ENCODE data around the gene MAML2. TPM values are rescaled to one million over a fixed set of nuclear protein-coding genes. Genes with fewer than 3 reads are reported as not detected.
A peak's percentile ranks its signal among the peaks of the same experiment; 100 is the strongest.

The MAML2 gene
- total RNA-seq, 3 donors from 2014 or later (not counting 1 experiment from before 2014, with no cell fraction given): 14.2 to 20.5 (median 16.1) TPM

GRCh38 chr11:96254087-96254486 lies 88.9 kb downstream of the MAML2 start:
- H3K27ac ChIP-seq (ENCODE audit: low read length): peak overlapping the region; percentile 48
- Mint-ChIP-seq H3K4me1 (peaks cover 70 to 76% of the 10 kb centered on the region in 2 donors), H3K9me3 (no peaks in the 10 kb centered on the region), H3K27ac (peak overlapping the region; percentile 93 to 98), H3K27me3 (ENCODE audit: low read depth in 2 of 2) (no peaks in the 10 kb centered on the region), H3K36me3 (no peaks in the 10 kb centered on the region), H3K4me3 (peak overlapping the region; percentile 91)
- H3K36me3 ChIP-seq (ENCODE audit: control insufficient read depth, insufficient read depth, low read length): no peaks in the 10 kb centered on the region
- H3K4me1 ChIP-seq (ENCODE audit: control insufficient read depth, insufficient read depth, low read length): peaks cover 28% of the 10 kb centered on the region
- peak overlapping the region; percentile 3 for H3K4me3 ChIP-seq (ENCODE audit: low read length)
- peak in 1 of 2 donors; percentile 63 for DNase-seq
- intact Hi-C loops (cut with micrococcal nuclease): loop anchor here (2.0 to 10.0 kb wide), 3 partner anchors 37 to 301 kb away; no protein-coding TSS in a partner anchor
- no peaks in the 10 kb centered on the region for H3K9me3 ChIP-seq (ENCODE audit: control insufficient read depth, insufficient read depth, low read length)
- ATAC-seq: peak; percentile 24 to 49 (median 34)
- no peaks in the 10 kb centered on the region for H3K27me3 ChIP-seq (ENCODE audit: control insufficient read depth, insufficient read depth, low read length)
- TF ChIP-seq CTCF (IDR thresholded peaks at IDR 0.05): no peak
- 0% methylated on average over 5 of the region's 7 CpGs for WGBS (ENCODE audit: insufficient coverage)

GRCh38 chr11:96246718-96247552 lies 96.1 kb downstream of the MAML2 start:
- no peaks in the 10 kb centered on the region for H3K36me3 Mint-ChIP-seq
- Histone ChIP-seq H3K27ac (ENCODE audit: low read length) (peak overlapping the region; percentile 2), H3K4me3 (ENCODE audit: low read length) (no peak overlapping the region), H3K4me1 (ENCODE audit: control insufficient read depth, insufficient read depth, low read length) (peaks cover 18% of the 10 kb centered on the region), H3K36me3 (ENCODE audit: control insufficient read depth, insufficient read depth, low read length) (no peaks in the 10 kb centered on the region), H3K9me3 (ENCODE audit: control insufficient read depth, insufficient read depth, low read length) (no peaks in the 10 kb centered on the region), H3K27me3 (ENCODE audit: control insufficient read depth, insufficient read depth, low read length) (no peaks in the 10 kb centered on the region)
- no peak for TF ChIP-seq CTCF (IDR thresholded peaks at IDR 0.05)
- WGBS (ENCODE audit: insufficient coverage): 32% methylated on average over 2 of the region's 4 CpGs
- DNase-seq: no peak
- H3K27me3 Mint-ChIP-seq (ENCODE audit: low read depth in 2 of 2): no peaks in the 10 kb centered on the region
- H3K9me3 Mint-ChIP-seq: no peaks in the 10 kb centered on the region
- peaks cover 37 to 42% of the 10 kb centered on the region in 2 donors for H3K4me1 Mint-ChIP-seq
- peak; percentile 13 to 33 (median 29) for ATAC-seq
- peak overlapping the region; percentile 62 for H3K4me3 Mint-ChIP-seq
- H3K27ac Mint-ChIP-seq: peak overlapping the region; percentile 80 to 85
- intact Hi-C loops (cut with micrococcal nuclease): loop anchor here (10.0 kb wide), 1 partner anchor 192 kb away; no protein-coding TSS in a partner anchor

GRCh38 chr11:96242971-96243647 lies 99.9 kb downstream of the MAML2 start:
- peaks cover 27 to 29% of the 10 kb centered on the region in 2 donors for H3K4me1 Mint-ChIP-seq

More at GRCh38 chr11:96242971-96243647, 99.9 kb downstream of the MAML2 start:
- Mint-ChIP-seq H3K9me3 (no peaks in the 10 kb centered on the region), H3K4me3 (peak overlapping the region; percentile 87), H3K27me3 (ENCODE audit: low read depth in 2 of 2) (no peaks in the 10 kb centered on the region), H3K36me3 (no peaks in the 10 kb centered on the region), H3K27ac (peak overlapping the region; percentile 80 to 89)
- Histone ChIP-seq H3K27me3 (ENCODE audit: control insufficient read depth, insufficient read depth, low read length) (no peaks in the 10 kb centered on the region), H3K27ac (ENCODE audit: low read length) (peak overlapping the region; percentile 69), H3K36me3 (ENCODE audit: control insufficient read depth, insufficient read depth, low read length) (no peaks in the 10 kb centered on the region), H3K4me1 (ENCODE audit: control insufficient read depth, insufficient read depth, low read length) (peaks cover 17% of the 10 kb centered on the region), H3K9me3 (ENCODE audit: control insufficient read depth, insufficient read depth, low read length) (no peaks in the 10 kb centered on the region), H3K4me3 (ENCODE audit: low read length) (peak overlapping the region; percentile 64)
- intact Hi-C loops (cut with micrococcal nuclease): loop anchor here (10.0 kb wide), 1 partner anchor 188 kb away; no protein-coding TSS in a partner anchor
- ATAC-seq (peak; percentile 87 to 89 (median 88)), DNase-seq (peak; percentile 53 to 85)
- TF ChIP-seq CTCF (IDR thresholded peaks at IDR 0.05): no peak
- WGBS (ENCODE audit: insufficient coverage): 3% methylated on average over 19 of the region's 19 CpGs
